Islet of Langerhans (tissue), 1 donor: ENCODE measurements around the gene MTFMT.
"Not testable (repeated sequence)": the region's sequence is repeated elsewhere in the genome, so short reads cannot be mapped to it uniquely, and the experiment has no call there.

Source experiments
- FAIRE-seq: peaks from one replicate; lab custom pipeline; 2011; peaks lifted over from hg19 to GRCh38; lab: Jason Lieb, UNC

The MTFMT gene

DNA sequence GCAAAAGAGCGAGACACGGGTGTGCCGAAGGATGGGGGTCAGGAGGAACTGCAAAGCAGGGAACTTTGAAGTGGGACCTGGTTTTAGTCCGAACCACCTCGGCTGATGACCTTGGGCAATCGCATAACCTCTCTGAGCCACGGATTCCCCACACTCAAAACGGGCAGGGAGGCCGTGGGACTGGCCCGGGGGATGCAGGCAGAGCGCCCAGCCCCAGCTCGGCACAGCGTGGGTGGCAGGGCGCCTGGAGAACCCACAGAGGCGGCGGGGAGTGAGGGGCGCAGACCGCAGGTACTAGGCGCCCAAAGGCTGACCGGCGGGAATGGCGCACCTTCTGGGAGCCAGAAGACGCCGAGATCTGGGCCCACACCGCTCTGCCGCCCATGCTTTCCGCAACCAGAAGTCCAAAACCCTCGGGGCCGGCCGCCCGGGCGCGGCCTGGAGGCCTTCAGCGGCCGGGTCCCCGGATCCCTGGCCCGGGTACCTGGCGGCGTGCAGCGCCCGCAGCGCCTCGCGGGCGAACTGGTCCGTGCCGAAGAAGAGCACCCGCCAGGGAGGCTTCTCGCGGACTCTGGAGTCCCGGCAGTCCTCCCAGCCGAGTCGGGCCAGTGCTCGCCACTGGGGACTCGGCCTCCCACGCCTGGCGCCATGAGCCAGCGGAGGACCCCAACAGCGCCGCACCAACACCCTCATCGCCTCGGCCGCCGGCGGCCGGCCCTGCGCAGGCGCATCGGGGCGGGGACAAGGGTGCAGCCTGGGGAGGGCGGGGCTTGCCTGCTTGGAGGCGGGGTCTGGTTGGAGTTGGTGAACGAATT, at the start of gene MTFMT:
Gene MTFMT (minus strand): TSS at position 719 of the 815 bp plus-strand sequence. CDS start 26 bp downstream, at position 693.
- FAIRE-seq = no peak

DNA sequence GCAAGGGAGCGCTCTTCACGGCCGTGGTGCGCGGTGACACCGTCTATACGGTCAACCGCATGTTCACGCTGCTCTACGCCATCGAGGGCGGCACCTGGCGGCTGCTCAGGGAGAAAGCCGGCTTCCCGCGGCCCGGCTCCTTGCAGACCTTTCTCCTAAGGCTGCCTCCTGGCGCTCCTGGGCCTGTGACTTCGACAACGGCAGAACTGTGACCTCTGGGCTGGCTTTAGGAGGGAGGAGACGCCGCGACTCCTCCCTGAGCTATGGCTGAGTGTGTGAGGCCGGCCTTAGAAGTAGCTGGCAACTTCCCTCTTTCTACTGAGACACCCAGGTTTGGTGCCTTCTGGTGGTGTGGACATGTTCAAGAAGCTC, 48.5 kb upstream of the MTFMT start:
- FAIRE-seq = no peak

DNA sequence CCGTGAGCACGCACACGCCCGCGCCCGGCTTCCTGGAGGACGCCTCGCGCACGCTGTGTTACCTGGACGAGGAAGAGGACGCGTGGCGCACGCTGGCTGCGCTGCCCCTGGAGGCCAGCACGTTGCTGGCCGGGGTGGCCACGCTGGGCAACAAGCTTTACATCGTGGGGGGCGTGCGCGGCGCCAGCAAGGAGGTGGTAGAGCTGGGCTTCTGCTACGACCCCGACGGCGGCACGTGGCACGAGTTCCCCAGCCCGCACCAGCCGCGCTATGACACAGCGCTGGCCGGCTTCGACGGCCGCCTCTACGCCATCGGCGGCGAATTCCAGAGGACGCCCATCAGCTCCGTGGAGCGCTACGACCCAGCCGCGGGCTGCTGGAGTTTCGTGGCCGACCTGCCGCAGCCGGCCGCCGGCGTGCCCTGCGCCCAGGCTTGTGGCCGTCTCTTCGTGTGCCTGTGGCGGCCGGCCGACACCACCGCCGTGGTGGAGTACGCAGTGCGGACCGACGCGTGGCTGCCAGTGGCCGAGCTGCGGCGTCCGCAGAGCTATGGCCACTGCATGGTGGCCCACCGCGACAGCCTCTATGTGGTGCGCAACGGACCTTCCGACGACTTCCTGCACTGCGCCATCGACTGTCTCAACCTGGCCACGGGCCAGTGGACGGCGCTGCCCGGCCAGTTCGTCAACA, 48.0 kb upstream of the MTFMT start:
- FAIRE-seq = no peak

DNA sequence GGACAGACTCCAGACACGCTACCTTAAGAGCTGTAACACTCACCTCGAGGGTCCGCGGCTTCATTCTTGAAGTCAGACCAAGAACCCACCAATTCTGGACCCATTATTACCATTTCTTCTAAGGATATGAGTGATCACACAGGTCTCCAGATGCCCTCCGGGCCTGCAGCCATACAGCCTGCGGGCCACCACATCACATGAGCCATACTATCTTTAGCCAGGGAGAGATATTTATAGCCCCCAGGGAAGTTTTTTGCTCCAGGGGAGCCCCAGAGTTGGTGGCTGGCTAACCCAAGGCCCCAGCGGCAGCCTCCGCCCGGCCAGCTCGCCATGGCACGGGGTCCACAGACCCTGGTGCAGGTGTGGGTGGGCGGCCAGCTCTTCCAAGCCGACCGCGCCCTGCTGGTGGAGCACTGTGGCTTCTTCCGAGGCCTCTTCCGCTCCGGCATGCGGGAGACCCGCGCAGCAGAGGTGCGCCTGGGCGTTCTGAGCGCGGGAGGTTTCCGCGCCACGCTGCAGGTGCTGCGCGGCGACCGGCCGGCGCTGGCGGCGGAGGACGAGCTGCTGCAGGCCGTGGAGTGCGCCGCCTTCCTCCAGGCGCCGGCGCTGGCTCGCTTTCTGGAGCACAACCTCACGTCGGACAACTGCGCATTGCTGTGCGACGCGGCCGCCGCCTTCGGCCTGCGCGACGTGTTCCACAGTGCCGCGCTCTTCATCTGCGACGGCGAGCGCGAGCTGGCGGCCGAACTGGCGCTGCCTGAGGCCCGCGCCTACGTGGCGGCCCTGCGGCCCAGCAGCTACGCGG, 47.2 kb upstream of the MTFMT start, which contains the start of gene KBTBD13:
Gene KBTBD13 (plus strand): TSS at position 261 of the 805 bp plus-strand sequence. CDS start 70 bp downstream, at position 331.
- FAIRE-seq = no peak

DNA sequence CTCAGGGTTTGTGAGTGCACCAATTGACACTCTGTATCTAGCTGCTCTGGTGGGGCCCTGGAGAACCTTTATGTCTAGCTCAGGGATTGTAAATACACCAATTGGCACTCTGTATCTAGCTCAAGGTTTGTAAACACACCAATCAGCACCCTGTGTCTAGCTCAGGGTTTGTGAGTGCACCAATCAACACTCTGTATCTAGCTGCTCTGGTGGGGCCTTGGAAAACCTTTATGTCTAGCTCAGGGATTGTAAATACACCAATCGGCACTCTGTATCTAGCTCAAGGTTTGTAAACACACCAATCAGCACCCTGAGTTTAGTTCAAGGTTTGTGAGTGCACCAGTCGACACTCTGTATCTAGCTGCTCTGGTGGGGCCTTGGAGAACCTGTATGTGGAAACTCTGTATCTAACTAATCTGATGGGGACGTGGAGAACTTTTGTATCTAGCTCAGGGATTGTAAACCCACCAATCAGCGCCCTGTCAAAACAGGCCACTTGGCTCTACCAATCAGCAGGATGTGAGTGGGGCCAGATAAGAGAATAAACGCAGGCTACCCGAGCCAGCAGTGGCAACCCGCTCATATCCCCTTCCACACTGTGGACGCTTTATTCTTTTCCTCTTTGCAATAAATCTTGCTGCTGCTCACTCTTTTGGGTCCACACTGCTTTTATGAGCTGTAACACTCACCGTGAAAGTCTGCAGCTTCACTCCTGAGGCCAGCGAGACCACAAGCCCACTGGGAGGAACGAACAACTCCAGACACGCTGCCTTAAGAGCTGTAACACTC, 46.4 kb upstream of the MTFMT start:
- not testable (repeated sequence) for FAIRE-seq

DNA sequence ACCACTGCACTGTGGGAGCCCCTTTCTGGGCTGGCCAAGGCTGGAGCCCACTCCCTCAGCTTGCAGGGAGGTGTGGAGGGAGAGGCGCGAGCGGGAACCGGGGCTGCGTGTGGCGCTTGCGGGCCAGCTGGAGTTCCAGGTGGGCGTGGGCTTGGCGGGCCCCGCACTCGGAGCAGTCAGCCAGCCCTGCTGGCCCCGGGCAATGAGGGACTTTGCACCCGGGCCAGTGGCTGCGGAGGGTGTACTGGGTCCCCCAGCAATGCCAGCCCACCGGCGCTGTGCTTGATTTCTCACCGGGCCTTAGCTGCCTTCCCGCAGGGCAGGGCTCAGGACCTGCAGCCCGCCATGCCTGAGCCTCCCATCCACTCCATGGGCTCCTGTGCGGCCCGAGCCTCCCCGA, 45.5 kb upstream of the MTFMT start:
- not testable (repeated sequence) for FAIRE-seq

DNA sequence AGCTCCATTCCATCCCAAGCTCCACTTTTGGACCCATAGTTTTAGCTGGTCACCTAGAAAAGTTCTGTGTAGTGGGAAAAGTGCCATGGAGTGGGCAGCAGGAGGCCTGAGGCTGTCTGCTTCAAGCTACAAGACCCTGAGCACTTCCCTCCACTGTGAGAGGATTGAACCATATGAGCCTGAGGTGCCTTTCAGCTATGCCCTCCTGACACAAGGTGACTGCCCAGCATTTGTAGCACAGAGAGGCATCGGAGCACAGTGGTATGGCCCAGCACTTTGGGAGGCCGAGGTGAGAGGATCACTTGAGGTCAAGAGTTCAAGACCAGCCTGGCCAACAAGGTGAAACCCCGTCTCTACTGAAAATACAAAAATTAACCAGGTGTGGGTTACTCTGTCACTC, 43.2 kb upstream of the MTFMT start:
- FAIRE-seq = no peak

DNA sequence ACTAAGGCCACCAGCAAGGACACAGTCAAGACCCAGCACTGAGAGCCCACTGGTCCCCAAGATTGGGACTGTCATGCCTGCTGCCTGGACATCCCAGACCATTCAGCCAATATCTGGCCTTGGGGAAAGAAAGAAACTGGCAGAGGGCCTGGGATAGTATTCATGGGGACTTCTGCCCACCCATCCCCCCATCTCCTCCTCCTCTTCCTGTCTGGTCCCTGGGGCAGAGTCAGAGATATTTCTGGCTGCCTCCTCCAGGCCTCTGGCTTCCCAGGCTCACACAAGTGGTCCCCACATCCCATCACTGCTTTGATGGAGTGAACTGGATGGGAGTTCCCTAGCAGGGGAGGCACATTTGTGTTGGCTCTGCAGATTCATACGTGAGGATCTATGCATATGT, 42.6 kb upstream of the MTFMT start:
- FAIRE-seq = no peak

DNA sequence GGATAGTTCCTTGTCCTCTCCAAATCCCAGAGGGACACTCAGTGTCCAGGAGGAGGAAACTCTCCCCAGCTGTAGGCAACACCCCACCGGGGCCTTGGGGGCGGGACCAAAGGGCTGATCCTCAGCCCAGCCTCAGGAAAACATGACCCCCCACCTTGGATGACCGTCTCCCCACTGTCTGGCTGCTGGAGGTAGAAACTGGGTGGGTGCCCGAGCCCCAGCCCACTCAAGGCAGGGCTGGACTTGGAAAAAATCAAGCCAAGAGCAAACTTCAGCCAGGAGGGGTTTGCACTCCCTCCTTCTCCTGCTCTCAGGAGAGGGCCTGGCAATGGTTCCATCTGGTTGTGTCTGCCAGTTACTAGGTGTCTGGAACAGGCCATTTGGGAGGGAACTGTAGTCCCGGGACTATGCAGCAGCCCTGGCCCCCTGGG, 42.0 kb upstream of the MTFMT start:
- FAIRE-seq = no peak

DNA sequence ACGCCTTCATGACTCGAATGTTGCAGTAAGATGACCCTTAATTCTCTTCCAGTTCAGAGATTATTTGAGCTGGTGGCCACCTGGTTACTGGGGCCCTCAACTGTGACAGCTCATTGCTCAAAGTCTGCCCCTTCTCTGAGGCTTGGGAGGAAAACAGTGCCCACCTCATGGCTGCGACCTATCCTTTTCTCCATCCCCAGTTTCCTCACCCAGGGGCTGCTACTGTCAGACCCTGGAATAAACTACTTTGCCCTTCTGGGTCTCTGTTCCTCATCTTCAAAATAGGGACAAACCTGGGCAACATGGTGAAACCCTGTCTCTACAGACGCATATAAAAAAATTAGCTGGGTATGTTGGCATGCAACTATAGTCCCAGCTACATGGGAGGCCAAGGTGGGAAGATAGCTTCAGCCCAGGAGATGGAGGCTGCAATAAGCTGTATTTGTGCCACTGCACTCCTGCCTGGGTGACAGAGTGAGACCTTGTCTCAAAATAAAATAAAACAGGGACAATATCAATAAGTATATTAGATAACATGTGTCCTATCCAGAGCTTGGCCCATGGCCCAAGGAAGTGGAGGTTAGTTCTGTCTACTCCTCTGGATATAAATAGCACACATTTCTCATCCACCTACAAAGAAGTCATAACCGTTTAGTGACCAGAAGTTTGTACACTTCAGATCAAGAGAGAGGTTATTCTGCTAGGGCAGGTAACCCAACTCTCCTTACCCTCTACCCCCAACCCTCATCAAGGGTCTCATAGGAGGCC, 40.5 kb upstream of the MTFMT start:
- no peak for FAIRE-seq

DNA sequence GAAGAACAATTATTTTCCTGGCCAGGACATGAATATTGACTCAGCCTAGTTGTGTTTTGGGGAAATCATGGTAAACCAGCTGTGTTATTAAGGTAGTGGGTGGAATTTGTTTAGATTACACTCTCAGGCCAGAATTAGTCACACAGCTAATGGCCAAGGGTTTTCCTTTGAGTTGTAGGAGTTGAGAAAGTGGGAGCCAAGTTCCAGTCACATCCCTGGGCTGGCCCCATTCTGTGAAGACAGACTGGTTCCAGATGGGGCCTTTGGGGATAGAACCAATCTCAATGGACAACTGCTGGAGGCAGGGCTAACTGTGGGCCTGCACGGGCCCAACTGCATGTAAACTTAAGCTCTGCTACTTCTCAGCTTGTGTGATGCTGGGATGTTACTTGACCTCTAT, 39.7 kb upstream of the MTFMT start:
- FAIRE-seq = no peak

DNA sequence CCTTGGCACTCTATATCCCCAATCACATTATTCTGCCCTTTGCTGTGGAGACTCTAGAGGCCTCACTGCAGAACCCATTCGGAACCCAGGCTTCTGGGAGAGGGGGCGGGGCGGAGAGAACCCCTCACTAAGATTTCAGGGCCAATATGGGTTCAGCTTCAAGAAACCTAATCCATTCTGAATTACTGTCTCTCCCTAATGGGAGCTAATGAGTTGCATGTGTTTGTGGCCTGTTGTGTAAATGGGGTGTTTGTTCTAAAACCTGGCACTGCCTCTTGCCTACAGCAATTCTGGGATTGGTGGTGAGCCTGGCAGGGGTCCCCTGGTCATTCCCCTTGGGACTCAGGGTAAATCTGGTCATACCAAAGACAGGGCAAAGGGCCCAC, 39.0 kb upstream of the MTFMT start:
- FAIRE-seq = no peak

DNA sequence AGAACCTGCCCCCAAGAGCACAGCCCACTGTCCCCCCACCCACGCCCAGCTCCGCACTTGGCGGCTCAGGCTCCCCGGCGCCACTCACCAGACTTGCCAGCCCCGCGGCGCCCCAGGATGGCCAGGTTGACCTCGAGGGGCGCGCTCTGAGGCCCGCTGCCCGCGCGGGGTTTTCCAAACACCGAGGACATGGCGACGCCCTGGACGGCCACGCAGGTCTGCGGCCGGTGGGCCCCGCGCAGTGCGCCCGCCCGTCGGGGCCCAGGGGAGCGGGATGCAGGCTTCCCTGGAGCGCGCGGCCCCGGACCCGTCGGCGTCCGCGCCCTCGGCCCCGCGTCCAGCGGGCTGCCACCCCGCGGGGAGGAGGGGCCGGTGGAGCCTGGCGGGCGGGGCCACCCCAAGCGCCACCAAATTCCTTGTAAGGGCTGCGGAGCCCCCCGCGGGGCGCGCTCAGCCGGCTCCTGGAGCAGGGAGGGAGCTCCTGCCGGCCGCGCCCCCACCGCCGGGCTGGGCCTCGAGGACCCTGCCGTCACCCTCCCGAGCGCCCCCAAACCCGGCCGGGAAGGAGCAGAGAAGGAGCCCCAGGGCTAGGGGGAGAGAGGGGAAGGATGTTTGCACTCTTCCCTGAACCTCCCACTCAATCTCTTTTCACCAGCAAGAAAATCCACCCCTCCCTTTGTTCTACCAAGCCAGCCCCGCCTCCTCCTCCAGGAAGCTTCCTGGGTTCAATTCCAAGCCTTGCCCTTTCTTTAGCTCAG, 38.4 kb upstream of the MTFMT start, which contains the start of gene RASL12:
Gene RASL12 (minus strand): TSS at position 347 of the 758 bp plus-strand sequence. CDS start 156 bp downstream, at position 191.
- no peak for FAIRE-seq

DNA sequence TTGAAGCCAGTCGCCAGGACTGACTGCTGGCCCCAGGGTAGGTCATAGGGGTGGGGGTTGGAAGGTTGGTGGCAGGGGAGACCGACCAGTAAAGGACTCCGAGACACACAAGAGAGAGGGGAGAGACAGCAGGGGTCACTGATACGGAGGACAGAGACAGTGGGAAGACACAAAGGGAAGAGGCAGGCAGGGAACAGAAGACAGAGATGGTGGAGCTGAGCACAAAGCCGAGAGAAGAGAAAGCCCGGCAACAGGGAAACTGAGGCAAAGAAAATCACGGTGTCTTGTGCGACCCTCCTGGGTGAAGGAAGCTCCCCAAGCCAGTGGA, 37.8 kb upstream of the MTFMT start:
- FAIRE-seq = no peak

DNA sequence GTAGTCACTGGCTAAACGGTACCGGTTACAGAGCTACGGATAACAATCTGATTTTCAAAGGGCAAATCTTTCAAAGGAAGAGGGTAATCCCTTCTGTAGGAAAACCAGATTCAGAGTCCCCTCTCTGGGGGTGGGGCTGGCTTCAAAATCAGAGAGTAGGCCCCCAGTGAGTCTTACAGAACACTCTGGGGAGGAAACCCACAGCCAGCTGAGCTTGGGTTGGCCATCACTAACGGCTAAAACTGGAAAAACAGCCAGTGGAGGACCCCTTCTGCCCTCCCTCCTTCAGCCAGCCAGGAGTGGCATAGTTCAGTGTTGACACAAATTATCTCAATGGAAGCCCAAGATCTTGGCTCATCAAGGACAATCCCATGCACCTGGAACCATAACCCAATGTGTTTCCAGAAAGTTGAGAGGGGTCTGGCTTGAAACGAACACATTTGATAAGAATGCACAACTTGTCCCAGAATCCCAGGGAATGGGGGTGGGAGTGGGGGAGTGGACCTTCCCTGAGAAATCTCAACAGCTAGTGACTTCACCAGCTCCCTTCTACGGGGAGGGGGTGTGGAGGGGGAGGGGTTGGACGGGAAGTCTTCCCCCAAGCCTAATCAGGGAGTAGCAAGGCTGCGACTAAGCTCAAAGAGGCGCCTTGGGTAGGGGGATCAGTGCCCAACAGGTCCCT, 37.3 kb upstream of the MTFMT start:
- FAIRE-seq = no peak

DNA sequence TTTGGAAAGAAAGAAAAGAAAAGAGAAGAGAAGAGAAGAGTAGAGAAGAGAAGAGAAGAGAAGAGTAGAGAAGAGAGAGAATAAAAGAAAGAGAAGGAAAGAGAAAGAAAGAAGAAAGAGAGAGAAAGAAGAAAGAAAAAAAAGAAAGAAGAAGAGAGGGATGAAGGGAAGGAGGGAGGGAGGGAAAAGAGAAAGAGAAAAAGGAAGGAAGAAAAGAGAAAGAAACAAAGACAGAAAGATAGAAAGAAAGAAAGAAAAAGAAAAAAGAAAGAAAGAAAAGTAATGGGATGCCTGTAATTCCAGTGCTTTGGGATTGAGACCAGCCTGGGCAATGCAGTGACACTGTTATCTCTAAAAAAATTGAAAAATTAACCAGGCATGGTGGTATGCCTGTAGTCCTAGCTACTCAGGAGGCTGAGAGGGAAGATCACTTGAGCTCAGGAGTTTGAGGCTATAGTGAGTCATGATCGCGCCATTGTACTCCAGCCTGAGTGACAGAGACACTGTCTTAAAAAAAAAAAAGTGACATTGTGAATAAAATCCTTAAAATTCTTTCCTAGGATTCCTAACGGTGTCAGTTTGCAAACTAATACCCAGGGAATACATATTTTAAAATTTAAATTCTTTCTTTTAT, 36.7 kb upstream of the MTFMT start:
- FAIRE-seq = no peak

DNA sequence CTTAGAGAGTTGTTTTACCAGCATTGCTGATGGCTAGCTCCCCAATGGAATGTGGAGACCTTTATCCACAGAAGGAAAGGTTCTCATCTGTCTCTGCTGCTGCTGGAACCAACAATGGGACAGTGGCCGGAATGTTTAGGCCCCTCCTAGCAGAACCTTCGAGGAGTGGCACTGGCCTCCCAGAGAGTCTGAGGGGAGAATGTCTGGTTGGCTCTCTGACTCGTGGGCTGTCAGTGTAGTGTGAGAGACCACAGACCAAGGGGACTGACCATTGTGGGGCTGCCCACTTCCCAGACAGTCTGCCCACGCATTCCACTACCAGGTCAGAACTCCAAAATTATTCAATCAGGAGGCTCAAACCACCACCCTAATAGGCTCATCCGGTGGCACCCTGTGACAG, 33.3 kb upstream of the MTFMT start:
- FAIRE-seq = no peak

DNA sequence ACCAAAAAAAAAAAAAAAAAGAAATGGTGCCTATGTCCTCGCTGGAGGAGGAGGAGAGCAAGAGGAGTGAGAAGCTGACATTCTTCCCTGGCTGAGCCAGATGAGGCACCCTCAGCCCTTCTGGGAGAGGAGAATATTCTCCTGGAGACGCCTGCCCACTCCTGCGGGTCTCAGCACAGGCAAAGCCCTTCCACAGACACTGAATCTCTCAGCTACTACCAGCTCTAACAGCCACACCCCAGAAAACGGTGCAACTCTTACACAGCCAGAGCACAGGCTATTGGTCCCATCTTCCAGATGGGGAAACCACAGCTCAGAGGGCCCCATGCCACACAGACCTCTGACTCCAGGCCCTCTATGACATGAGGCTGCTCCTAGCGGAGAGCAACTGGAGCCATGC, 32.6 kb upstream of the MTFMT start:
- no peak for FAIRE-seq

DNA sequence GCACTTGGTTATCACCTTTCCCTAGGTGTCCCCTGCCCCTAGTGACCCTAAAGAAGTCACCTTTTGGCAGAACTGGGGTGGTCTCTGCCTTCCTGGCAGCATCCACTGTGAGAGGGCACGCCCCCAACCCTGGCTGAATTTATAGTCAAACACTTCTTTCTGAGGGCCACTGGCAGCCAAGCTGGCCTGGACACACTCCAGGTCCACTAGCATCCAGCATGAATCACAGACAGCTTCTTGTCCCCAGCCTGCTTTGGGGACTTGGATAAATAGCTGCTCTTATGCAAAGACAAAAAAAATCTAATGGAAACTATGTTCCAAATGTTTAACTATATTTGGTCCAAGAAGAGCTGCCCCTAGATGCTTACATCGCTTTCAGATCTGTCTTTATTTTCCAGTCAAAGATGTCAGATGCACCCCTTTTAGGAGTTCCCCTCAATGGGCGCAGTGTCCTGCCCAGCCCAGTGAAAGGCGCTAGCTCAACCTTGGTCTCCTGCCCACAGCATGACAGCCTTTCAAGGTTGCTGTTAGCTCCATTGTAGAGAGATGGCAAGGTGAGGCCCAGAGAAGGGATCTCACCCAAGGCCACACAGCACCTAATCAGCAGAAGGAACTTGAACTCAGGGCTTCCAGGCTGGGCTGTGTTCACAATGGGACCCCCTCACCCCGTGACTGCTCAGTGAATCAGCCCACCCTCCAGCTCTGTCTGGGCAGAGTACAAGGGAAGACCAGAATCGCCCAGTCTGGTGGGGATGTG, 31.4 kb upstream of the MTFMT start:
- FAIRE-seq = no peak
